Upper lobe of right lung (tissue), 1 donor: ENCODE measurements around the gene HS2ST1. TPM values are rescaled to one million over a fixed set of nuclear protein-coding genes. Genes with fewer than 3 reads are reported as not detected.

Source experiments
- ATAC-seq: fragments of 200-7000 bp; cut with Tn5 transposase; one replicate; pipeline ENCODE4 v1.9.1; 2020; ENCODE audit warnings: mild to moderate bottlenecking, moderate library complexity
- DNase-seq: peaks from one replicate; pipeline ENCODE4 v3.0.0-alpha.2; 2020
- H3K27ac ChIP-seq: fragments of 200-600 bp; one replicate; pipeline ENCODE4 v1.8.0; 2022
- H3K27me3 ChIP-seq: fragments of 200-600 bp; one replicate; pipeline ENCODE4 v1.8.0; 2022; ENCODE audit warnings: mild to moderate bottlenecking
- H3K36me3 ChIP-seq: fragments of 200-600 bp; one replicate; pipeline ENCODE4 v1.8.0; 2022
- H3K4me1 ChIP-seq: fragments of 200-600 bp; one replicate; pipeline ENCODE4 v1.8.0; 2022
- H3K4me3 ChIP-seq: fragments of 200-600 bp; one replicate; pipeline ENCODE4 v1.8.0; 2022; ENCODE audit warnings: mild to moderate bottlenecking
- H3K9me3 ChIP-seq: fragments of 200-600 bp; one replicate; pipeline ENCODE4 v1.8.0; 2022
- CTCF ChIP-seq: fragments of 200-600 bp; IDR thresholded peaks from one replicate; pipeline ENCODE4 v1.8.0; 2022; ENCODE audit warnings: antibody characterized with exemption
- intact Hi-C: fragments of 100-400 bp; cut with DNase I; formaldehyde crosslinking; loops from one replicate; pipeline ENCODE4 v1.11.0; 2022
- total RNA-seq: library from RNA; stranded (reverse); fragmentation: NEBNext Ultra II Directional; extraction: Animal tissue kit (Norgen Biotek cat#: 25700); gene quantifications from one replicate; pipeline ENCODE4 v1.2.1, GENCODE V29; 2021
- donor health status: DM: no; HTN: yes; CAD: no; lungs with severe emphysema.

Gene HS2ST1
- total RNA-seq, 1 donor from 2014 or later: 19.9 TPM

DNA sequence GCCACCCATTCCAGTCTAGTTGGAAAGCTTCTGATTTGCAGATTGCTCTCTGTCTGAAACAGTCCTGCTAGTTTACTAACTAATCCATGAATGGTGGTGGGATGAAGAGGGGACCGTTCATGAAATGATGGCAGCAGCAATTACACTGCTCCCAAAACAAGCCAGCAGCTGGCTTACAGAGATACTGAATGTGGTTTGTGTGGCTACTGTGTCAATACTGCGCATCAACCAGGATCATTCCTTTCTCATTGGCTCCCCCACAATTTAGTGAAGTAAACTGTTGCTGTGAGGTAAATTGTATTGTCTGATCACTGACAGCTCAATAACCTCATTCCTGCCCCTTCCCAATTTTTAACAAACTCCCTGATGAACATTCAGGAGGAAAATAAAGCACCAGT lies 222.9 kb downstream of the HS2ST1 start:
- intact Hi-C loops: no loop called here
- no peak overlapping the region for H3K27ac ChIP-seq
- no peaks in the 10 kb centered on the region for H3K36me3 ChIP-seq
- no peak overlapping the region for H3K4me3 ChIP-seq
- no peak for ATAC-seq
- no peak for TF ChIP-seq CTCF
- H3K27me3 ChIP-seq: no peaks in the 10 kb centered on the region
- H3K9me3 ChIP-seq: no peaks in the 10 kb centered on the region
- DNase-seq: no peak
- peaks cover 9% of the 10 kb centered on the region for H3K4me1 ChIP-seq

GRCh38 chr1:87140831-87141540 lies 226.6 kb downstream of the HS2ST1 start:
- H3K4me3 ChIP-seq: no peak overlapping the region

GRCh38 chr1:87141556-87141955 lies 227.1 kb downstream of the HS2ST1 start:
- peak; percentile 81 for ATAC-seq
- intact Hi-C loops: no loop called here

More at GRCh38 chr1:87140831-87141540, 226.6 kb downstream of the HS2ST1 start:
- no peak for TF ChIP-seq CTCF
- Histone ChIP-seq H3K36me3 (no peaks in the 10 kb centered on the region), H3K27ac (no peak overlapping the region), H3K4me1 (no peaks in the 10 kb centered on the region), H3K27me3 (no peaks in the 10 kb centered on the region), H3K9me3 (no peaks in the 10 kb centered on the region)
- peak; percentile 21 for ATAC-seq
- no peak for DNase-seq
- intact Hi-C loops: no loop called here

DNA sequence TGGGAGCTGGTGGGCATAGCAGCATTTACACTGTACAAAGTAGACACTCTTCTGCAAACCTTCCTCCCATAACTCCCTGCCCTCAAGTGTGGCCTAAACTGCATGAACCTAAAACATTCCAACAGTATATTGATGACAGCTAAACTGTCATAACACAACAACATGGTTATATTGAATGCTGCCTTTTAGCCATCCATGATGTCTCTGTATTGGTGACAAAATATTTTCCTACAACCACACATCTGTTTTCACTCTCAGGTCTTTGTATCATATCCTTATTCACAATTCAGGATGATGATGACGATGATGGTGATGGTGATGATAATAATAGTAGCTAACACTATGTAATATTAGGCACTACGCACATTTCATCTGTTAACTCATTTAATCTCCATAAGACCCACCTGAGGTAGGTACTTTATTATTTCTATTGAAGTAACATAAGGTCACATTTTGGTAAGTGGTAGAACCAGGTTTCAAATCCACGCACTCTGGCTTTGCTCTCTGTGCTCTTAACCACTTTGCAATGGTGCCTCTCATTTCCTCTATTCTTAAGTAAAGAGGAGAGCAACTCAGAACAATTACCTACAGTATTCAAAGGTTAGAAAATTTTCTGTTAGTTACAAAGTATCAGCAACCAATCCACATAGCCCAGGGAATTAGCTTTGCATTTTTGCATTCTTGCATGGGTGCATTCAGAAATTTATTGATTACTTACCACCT lies 229.1 kb downstream of the HS2ST1 start:
- H3K36me3 ChIP-seq: no peaks in the 10 kb centered on the region
- H3K4me1 ChIP-seq: no peaks in the 10 kb centered on the region
- no peaks in the 10 kb centered on the region for H3K27me3 ChIP-seq
- H3K4me3 ChIP-seq: no peak overlapping the region
- no peak for DNase-seq
- H3K9me3 ChIP-seq: no peaks in the 10 kb centered on the region
- ATAC-seq: no peak
- no peak overlapping the region for H3K27ac ChIP-seq
- intact Hi-C loops: no loop called here
- TF ChIP-seq CTCF: no peak

More at GRCh38 chr1:87141556-87141955, 227.1 kb downstream of the HS2ST1 start:
- no peak overlapping the region for H3K27ac ChIP-seq
- no peak for TF ChIP-seq CTCF
- DNase-seq: no peak
- no peaks in the 10 kb centered on the region for H3K36me3 ChIP-seq
- H3K9me3 ChIP-seq: no peaks in the 10 kb centered on the region
- no peaks in the 10 kb centered on the region for H3K27me3 ChIP-seq
- no peaks in the 10 kb centered on the region for H3K4me1 ChIP-seq
- no peak overlapping the region for H3K4me3 ChIP-seq

DNA sequence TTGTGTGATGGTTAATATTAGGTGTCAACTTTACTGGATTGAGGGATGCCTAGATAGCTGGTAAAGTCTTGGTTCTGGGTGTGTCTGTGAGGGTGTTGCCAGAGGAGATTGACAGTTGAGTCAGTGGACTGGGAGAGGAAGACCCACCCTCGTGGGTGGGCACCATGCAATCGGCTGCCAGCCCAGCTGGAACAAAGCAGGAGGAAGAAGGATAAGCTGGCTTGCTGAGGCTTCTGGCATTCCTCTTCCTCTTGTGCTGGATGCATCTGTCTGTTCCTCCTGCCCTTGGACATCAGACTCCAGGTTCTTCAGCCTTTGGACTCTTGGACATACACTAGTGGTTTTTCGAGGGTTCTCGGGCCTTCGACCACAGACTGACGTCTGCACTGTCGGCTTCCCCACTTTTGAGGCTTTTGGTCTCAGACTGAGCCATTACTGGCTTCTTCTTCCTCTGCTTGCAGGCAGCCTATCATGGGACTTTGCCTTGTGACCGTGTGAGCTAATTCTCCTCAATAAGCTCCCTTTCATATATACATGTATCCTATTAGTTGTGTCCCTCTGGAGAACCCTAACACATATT lies 230.0 kb downstream of the HS2ST1 start:
- no peaks in the 10 kb centered on the region for H3K36me3 ChIP-seq
- intact Hi-C loops: no loop called here
- peak; percentile 49 for ATAC-seq
- H3K27me3 ChIP-seq: no peaks in the 10 kb centered on the region
- TF ChIP-seq CTCF: no peak
- no peak for DNase-seq
- no peak overlapping the region for H3K27ac ChIP-seq
- no peak overlapping the region for H3K4me3 ChIP-seq
- H3K4me1 ChIP-seq: peaks cover 8% of the 10 kb centered on the region
- no peaks in the 10 kb centered on the region for H3K9me3 ChIP-seq
